Mucosa of gallbladder (tissue), 1 donor: ENCODE measurements around the gene GATAD1. TPM values are rescaled to one million over a fixed set of nuclear protein-coding genes. Genes with fewer than 3 reads are reported as not detected.
A peak's percentile ranks its signal among the peaks of the same experiment; 100 is the strongest.
"Not testable (repeated sequence)": the region's sequence is repeated elsewhere in the genome, so short reads cannot be mapped to it uniquely, and the experiment has no call there.

Experiments used
- DNase-seq: peaks from one replicate; pipeline ENCODE4 v3.0.0-alpha.2; 2020; ENCODE audit warnings: low spot score
- total RNA-seq: library from RNA; stranded (reverse); gene quantifications from one replicate; pipeline ENCODE4 v1.2.1, GENCODE V29; 2021
- donor health status: DM: no; HTN: no; CAD: no.

The GATAD1 gene
- total RNA-seq, 1 donor from 2014 or later = 36.5 TPM

DNA sequence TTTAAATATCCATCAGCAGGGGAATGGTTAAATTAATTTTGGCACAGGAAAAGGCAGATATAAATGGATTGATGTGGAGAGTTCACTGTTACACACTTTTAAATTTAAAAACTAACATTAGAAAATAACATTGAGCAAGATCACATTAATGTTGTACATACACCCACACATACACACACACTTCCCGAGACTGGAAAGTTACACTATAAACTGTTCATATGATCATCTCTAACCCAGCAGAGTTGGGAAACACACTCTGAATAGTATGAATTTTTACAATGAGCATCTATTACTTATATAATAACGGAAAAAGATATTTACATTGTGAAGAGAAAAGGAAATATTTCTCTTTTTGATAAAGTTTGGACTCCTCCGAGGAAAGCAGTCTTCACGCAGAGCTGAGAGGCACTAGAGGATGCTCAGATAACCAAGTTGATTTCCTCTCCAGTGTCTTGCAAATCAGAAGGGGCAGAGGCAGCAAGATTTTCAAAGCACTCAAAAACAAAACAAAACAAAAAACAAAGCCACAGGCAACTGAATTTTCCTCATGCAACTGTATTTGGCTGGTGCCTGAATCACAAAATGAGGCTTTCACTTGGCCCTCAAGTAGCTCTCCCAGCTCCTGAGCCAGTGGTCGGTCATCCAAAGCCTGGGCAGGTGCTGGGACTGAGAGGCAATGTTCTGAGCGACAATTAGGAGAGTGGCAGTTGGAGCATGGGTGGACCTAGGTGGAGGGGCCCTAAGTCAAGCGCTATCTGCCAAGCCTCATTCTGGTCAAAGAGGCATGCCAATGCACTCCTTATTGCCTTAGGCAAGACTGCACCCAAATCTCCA, 10.5 kb upstream of the GATAD1 start:
- no peak for DNase-seq

DNA sequence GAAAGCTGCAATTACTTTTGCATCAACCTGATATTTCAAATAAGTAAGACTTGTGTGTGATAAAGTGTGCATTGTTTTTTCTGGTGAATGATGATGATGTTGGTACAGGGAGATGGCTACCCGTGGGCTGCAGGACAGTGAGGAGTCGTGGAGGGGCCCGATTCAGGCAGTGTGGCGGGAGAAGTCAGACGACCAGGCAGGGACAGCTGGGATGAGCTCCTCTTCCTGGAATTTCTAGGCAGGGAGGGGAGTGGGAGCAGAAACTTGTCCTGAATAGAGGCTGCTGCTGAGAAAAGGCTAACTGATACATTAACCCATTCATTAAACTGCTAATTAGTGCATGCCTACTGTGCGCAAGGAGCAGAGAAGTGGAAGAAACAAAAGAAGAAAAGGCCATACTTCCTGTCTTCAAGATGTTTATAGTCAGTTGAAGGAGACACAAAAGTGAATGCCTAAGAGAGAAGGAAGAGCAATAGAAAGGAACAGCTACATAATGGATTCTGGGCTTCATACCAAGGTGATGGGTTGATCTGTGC, 9.3 kb upstream of the GATAD1 start:
- DNase-seq = no peak

DNA sequence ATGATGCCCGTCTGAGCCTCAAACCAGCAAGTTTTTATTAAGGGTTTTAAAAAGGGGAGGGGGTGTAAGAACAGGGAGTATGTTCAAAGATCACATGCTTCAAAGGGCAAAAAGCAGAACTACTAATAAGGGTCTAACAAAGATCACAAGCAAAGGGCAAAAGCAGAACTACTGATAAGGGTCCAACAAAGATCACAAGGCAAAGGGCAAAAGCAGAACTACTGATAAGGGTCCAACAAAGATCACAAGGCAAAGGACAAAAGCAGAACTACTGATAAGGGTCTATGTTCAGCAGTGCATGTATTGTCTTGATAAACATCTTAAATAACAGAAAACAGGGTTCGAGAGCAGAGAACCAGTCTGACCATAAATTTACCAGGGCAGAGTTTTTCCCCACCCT, 4.6 kb upstream of the GATAD1 start:
- DNase-seq = not testable (repeated sequence)

DNA sequence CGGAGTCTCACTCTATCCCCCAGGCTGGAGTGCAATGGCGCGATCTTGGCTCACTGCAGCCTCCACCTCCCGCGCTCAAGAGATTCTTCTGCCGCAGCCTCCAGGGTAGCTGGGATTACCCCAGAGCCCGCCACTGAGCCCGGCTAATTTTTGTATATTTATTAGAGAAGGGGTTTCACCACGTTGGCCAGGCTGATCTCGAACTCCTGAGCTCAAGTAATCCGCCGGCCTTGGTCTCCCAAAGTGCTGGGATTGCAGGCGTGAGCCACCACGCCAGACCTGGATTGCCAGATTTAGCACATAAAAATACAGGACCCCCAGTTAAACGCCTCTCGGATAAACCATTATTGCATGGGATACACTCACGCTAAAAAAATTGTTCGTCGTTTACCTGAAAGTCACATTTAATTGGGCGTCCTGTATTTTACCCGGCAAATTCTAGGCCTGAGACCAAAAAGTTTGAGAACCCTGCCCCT, 375 bp upstream of the GATAD1 start:
- DNase-seq = no peak

DNA sequence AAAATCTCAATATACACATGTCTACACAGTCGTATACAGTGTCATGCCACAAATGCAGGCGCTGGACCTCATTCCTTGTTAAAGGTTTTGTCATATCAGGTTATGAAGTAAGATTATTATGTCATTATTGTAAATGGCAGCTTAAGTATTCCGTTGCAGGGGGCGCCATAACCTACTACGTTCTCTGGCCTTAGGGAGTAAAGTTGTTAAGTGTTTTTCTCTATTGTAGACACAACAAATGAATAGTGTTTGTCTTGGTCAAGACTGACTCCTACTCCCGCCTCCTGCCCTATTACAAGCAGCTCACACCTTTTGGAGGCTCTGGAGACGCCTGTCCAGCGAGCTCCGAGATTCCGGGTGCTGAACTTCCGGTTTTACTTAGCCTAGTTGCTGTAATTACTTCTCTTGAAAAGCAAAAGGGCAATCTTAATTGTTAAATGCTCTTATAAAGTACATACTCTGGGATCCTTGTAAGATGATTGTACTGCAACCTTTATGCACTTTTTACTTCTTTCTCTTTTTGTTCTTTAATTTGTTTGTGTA, 994 bp downstream of the GATAD1 start:
- peak; percentile 56 for DNase-seq

DNA sequence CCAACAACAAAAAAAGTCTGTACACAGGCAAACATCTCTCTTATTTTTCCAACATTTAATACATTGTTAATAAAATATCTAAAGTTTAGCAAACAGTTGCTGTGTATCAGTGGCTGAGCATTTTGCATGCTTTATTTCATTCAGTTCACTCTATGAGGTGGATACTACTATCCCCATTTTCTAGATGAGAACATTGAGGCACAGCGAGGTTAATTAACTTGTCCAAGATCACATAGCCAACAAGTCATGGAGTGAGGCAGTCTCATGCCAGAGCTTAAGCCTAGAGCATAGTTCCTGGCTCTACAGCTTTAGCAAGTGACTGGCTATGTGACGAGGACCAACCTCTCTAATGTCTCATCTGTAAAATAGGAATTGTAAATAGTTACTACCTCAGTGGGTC, 4.4 kb downstream of the GATAD1 start:
- DNase-seq = no peak

DNA sequence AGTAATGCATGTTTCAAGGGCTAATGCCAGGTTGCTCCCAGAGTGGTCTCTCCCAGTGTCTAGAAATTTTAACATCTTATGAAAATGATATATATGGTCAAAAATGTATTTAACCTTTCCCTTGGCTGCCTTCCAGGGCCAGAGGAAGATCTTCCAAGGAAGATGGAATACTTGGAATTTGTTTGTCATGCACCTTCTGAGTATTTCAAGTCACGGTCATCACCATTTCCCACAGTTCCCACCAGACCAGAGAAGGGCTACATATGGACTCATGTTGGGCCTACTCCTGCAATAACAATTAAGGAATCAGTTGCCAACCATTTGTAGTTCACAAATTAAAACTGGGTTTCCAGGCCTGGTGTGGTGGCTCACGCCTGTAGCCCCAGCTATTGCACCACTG, 9.0 kb downstream of the GATAD1 start:
- DNase-seq = no peak

DNA sequence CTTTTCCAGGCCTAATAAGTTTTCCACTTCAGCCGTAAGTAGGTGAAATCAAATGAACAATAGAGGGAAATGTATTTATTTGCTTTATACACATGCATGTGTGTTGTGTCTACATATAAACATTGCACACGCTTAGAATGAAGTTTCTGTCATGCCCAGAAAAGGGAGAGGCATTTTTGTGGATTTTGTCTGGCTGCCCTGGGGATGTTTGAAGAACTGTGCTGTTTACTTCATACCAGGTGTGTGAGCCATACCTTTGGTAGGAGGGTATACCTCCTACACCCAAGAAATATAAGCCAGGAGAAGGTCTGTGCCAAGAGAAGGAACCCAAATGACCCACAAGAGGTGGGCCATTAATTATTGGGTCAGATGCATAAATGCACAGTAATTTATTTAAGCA, 12.8 kb downstream of the GATAD1 start:
- no peak for DNase-seq

DNA sequence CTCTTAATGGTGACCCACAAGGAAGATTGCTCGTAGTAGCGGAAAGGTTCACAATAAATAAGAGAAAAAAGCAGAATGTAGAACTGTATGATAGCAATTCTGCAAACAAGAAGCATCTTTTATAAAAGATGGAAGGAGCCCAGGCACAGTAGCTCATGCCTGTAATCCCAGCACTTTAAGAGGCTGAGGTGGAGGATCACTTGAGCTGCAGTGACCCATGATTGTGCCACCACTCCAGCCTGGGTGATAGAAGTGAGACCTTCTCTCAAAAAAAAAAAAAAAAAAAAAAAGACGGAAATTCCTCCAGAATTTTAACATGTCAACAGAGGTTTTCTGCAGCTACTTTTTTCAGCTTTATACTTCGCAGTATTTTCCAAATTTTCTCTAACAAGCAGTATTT, 13.2 kb downstream of the GATAD1 start:
- DNase-seq = no peak

DNA sequence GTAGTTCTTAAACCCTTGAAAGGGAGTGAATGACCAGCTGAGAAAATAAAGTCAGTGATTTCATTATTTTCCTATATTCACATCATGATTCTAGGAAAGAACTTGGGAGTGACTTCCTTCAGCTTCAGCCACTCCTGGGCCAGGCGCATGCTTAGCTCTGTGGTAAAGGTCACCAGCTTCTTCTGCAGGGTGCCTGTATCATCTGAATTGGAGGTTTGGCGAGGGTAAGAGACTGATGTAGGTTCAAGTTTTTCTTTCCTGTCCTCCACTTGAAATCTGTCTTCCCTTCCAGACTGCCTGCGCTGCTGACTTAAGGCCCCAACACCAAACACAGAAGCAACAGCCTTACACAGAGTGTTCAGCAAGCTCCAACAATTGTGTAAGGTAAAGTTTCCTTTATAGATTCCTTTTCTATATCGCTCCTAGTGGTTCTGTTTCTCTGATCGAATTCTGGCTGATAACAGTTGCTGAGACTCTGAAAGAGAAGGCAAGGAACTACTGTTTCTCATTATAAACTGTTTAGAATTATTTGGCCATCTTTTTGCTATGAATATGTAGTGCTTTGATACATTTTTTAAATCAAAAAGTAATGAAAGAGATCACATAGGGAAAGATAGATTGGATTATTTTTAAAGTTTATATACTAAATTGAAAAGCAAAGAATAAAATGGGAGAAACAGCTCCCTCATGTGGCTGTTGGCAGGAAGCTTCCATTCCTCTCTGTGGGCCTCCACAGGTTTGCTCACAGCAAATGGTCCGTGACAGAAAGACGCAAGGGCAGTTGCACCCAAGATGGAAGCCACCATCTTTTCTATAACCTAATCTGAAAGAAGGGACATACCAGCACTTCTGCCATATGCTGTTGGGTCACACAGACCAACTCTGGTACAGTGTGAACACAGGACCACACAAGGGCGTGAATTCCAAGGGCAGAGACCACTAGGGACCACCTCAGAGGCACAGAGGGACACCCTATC, 14.0 kb downstream of the GATAD1 start:
- DNase-seq = peak; percentile 18

DNA sequence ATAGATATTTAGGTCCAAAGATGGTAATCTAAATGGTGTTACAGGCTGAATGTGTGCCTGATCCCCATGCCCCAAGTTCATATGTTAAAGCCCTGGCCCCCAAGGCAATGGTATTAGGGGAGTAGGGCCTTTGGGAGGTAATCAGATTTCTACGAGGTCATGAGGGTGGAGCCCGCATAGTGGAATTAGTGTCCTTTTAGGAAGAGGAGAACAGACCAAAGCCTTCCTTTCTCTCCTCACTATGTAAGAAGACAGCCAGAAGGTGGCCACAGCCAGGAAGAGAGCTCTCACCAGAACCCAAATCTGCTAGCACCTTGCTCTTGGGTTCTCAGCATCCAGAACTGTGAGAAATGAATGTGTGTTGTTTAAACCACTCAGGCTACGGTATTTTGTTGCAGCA, 15.3 kb downstream of the GATAD1 start:
- DNase-seq = no peak

DNA sequence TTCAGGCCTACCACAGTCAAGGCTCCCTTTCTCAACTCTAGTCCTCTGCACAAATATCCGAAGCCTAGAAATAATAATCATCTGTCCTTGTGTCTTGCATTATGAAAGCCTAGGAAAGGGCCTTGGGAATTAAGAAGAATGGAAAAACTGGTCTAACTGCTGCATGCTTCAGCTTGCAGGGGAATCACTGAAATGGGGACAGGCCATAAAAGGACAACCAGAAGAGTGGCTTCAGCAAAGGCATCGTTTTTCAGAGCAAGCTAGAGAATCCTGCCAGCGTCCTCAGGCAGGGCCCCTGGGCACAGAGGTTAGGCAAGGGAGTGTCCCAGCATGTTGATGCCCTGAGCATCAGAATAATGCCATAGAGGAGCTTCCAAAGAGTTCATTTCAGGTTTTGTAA, 17.2 kb downstream of the GATAD1 start:
- DNase-seq = no peak

DNA sequence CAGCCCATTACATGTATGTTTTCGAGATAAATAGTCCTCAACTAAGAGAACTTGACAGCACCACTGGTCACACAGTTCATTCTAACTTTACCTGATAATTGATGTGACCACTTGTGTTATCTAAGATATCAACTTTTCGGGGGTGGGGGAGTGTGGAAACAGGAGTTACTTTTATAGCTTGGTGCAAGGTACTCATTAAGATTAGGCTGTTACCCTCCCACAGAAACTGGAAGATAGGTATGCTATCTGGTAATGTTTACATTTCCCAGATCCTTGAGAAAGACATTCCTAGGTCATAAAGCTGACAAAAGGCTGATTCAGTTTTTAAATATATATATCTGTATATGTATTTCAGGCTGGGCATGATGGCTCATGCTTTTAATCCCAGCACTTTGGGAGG, 19.4 kb downstream of the GATAD1 start:
- DNase-seq = no peak

DNA sequence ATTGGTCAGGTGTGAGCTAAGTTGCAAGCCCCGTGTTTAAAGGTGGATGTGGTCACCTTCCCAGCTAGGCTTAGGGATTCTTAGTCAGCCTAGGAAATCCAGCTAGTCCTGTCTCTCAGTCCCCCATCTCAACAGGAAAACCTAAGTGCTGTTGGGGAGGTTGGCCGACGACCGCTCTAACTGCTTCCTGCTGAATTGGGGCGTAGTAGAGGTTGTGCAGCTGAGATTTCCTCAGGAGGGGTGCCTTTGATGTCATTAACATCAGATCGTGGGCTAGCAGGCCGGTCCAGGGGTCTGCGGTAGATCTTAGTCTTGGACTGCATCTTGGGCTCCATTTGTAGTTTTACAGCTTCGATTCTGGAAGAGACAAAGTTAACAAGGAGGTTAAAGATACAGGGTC, 21.3 kb downstream of the GATAD1 start:
- not testable (repeated sequence) for DNase-seq

DNA sequence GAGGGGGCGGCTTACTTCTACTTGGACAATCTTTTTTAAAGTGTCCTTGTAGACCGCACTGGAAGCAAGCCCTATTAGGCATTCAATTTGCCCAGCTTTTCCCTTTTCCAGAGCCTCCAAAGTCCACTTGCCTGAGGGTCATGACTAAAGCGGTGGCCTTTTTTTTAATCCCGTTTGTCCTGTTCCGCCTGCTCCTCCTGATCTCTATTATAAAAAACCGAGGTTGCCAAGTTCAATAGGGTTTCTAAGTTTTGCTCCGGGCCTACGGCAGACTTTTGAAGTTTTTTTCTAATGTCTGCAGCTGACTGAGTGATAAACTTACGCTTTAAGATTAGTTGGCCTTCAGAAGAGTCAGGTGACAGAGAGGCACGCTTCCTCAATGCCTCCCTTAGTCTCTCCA, 26.7 kb downstream of the GATAD1 start:
- DNase-seq = not testable (repeated sequence)

DNA sequence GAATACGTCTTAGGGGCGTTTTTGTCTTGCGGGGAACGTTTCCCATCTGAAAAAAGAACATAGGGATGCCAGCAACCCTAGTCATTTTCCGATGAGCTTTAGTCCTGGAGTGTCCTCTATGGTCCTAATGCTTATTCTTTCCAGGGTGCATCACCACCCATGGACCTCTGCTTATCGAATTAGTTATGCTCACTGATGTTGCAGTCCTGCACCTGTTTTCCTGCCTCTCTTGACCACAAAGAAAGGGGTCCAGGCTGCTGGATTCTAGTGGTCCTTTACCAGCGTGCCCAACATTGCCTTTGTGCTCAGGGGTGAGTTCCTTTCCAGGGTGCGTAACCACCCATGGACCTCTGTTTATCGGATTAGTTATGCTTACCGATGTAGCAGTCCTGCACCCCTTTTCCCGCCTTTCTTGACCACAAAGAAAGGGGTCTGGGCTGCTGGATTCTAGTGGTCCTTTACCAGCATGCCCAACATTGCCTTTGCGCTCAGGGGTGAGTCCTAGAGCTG, 28.0 kb downstream of the GATAD1 start:
- DNase-seq = not testable (repeated sequence)

DNA sequence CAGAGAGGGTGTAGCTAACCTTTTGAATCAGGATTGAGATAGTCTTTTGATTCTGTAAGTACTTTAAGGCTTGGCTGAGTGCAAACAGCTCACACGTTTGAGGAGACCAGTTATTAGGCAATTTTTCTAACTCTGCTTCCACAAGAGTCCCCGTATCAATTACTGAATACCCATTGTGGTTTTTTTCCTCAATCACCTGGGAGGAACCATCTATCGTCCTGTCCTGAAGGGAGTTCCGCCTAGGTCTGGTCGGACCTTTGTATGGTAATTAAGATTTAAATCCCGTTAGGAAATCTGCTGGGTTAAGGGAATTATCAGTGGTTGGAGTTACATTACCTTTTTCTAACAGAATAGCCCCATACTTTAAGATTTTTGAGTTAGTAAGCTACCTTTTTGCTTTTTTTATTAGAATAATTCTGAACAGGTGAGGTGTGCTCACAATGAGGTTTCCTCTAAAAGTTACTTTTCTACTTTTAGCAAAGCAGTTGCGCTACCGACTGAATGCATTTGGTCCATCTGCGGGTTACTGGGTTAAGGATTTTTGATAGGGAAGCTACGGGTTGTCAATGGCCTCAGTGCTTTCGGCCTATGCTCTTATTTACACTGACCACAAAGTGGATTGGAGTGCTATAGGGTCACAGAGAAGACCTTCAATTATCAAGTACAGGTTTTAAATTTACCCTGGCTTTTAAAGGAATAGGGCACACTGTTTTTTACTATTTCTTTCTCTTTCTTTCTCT, 28.7 kb downstream of the GATAD1 start:
- DNase-seq = not testable (repeated sequence)

DNA sequence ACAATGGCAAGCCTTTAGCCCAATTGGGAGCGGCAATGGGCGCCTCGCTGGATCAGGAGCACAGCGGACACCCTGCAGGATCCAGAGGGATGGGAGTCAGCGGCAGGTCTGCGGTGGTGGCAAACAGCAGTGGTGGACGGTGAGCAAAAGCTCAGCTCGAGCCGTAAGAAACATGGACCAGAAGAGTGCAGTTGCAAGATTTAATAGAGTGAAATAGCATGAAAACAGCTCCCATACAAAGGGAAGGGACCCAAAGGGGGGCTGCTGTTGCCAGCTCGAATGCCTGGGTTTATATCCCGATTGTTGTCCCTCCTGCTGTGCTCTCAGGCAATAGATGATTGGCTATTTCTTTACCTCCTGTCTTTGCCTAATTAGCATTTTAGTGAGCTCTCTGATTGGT, 30.4 kb downstream of the GATAD1 start, which contains the start of gene ERVW-1:
ERVW-1 (minus strand) TSS at position 266 of the 400 bp plus-strand sequence. CDS start 7,565 bp downstream, outside the sequence.
- DNase-seq = not testable (repeated sequence)

DNA sequence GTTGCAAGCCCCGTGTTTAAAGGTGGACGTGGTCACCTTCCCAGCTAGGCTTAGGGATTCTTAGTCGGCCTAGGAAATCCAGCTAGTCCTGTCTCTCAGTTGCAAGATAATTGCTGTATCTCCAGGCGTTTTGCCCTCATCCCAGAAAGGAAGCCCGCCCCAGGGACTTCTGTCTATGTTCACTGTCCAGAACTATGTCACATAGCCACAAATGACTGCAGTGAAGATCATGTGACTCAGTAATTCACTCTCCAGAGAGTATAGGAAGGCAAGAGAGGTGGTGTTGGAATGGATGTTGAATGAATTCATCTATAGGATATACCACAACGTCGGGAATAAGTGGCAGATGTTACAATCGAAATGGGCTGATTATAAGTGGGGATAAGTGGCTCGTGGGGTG, 30.8 kb downstream of the GATAD1 start:
- DNase-seq = no peak

DNA sequence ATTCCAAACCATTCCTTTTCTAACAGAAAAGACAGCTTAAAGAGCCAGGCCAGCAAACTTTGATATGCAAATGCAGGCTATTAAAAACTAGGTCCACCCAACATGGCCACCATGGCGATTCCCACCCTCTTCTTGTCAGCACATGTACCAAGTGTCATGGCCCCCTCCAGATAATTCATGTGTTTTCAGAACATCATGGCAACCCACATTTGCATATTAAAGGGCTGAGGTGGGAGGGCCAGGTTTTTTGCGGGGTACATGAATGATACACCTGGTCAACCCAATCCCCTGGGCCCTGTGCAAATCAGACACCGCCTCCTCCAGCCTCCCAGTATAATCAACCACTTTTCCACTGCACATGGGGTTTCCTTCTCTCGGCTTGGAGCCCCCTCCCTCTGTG, 31.4 kb downstream of the GATAD1 start:
- DNase-seq = no peak

DNA sequence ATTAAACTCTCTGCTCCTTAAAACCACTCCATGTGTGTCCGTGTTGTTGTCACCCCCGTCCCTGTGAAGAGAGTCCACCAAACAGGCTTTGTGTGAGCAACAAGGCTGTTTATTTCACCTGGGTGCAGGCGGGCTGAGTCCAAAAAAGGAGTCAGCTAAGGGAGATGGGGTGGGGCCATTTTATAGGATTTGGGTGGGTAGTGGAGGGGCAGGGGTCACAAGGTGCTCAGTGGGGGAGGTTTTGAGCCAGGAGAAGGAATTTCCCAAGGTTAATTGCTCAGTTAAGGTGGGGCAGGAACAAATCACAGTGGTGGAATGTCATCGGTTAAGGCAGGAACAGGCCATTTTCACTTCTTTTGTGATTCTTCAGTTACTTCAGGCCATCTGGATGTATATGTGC, 31.9 kb downstream of the GATAD1 start:
- DNase-seq = not testable (repeated sequence)
